Measurements from ENCODE around the gene HAAO.

The HAAO gene

DNA sequence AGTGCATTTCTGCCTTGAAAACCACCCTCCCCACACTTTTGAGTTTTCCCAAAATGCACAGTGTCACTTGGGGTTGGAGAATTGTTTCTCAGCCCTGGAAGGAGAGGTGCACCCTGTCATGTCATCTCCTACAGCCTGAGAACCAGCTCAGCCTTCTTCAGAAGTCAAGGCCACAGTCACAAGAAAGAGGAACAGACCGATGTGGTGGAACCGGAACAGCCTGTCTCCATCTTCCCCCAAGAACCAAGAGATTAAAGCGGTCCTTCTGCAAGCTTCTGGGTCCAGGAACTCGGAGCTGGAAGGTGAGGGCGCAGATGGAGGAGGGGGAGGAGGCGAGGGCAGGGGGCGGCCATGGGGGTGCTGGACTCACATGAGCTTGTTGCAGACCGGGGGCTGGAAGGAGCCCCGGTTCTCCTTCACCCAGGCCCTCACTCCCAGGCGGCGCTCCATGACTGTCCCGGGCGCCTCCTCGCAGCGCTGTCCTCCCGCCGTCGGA is 248 bp downstream of the HAAO start:
- DNase-seq, result no peak

DNA sequence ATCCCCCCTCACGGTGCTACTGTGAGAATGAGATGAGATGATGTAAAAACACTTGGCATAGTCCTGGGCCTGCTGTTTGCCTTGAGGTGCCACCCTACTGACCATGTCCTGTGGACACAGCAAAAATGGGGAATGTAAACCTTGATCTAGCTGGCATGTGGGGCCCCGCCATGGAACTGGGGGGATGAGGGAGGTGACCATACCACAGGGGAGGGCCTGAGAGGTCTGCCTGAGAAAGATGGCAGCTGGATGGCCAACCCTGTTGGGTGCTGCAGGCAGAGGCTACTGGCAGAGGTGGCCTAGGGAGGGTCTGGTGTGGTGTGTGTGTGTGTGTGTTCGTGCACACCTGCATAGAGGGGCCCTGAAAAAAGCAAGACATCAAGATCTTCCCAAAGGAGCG is 777 bp downstream of the HAAO start:
- no peak for DNase-seq

DNA sequence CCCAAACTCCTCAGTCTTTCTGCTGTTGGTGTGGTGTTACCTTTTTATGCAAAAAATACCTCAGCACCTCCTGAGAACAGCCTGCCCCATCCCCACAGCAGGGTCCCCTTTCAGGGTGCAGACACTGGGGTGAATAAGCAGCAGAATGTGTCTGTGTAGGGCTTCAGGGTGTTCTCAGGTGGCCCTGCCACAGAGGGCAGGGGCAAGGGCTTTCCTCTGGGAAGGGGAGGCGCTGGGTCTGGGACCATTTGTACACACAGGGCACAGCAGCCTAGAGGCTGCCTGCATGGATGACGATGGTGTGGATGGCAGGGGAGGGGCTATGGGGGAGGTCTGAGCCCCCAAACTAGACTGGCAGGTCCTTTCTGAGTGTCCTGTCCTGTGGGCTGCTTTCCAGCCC is 2.6 kb downstream of the HAAO start:
- DNase-seq, result no peak

DNA sequence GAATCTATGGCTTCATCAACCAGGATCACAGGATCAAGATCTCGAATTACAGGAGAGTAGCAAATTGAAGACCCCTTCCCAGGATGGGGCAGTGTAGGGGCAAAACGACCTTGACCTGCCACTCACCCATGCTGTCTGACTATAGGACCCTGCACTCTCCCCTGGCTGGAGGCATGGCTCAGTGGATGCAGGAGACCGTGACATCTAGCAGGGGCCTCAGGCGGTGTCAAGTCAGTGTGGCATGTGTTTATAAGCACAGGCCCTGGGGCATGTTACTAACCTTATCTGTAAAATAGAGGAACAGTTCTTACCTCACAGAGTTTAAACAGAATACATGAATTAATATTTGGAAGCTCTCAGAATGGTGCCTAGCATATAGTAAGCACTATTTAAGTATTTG is 3.5 kb downstream of the HAAO start:
- DNase-seq, result no peak

DNA sequence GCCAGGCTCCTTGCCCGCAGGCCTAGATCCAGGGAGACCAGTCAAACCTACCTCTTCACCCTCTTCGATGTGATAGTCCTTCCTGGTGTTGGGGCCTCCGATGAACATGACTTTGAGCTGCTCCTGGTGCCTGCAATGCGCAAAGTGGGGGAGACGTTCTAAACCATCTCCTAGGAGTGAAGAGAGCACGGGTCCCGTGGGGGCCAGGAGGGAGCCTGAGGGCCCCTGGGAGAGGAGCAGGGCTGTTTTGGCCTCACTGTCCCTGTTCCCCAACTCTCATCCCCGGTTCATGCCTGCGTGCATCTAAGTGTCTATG is 3.9 kb downstream of the HAAO start:
- no peak for DNase-seq

DNA sequence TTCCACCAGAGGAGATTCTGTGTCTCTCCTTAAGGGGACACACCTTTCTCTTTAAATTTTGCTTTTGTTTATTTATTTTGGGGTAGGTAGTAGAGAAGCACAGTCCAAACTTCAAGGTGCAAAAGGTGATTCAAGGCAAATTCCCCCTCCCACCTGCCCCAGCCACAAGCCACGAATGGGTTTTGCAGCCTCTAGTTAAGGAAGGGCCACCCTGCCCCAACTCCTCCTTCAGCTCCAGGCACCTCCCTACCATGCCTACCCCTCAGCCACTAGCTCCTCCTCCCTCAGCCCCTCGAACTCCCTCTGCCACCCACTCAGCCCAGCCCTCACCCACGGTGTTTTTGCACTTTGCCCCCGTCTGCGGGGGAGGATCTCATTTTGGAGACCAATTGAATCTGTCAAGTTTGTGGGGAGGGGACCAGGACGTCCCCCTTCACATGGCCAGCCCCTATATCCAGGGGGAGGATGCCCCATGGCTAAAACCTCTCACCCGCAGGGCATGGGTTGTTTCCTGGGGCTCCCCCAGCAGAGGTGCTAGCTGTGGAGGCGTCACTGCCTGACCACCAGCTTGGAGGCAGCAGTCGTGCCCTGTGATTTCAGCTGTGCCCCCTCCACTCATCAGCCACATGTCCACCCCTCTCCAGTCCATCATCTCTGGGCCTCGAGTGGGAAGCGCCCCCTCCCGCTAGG is 4.5 kb downstream of the HAAO start:
- DNase-seq, result no peak

DNA sequence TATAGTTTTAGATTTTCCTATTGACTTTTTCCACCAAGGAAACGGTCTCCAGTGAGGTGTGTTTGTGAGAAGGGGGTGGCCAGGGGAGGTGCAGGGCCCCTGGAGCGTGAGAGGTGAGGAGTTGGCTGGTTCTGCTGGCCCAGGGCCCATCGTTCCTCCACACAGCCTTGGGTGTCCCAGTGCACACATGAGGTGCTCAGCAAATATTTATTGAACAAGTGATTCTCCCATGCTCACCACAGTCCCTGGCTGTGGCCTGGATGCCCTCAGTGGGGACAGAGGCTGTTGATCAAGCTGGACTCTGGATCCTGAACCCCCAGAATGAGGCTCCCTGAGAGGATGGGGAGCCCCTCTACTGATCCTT is 5.0 kb downstream of the HAAO start:
- no peak for DNase-seq

DNA sequence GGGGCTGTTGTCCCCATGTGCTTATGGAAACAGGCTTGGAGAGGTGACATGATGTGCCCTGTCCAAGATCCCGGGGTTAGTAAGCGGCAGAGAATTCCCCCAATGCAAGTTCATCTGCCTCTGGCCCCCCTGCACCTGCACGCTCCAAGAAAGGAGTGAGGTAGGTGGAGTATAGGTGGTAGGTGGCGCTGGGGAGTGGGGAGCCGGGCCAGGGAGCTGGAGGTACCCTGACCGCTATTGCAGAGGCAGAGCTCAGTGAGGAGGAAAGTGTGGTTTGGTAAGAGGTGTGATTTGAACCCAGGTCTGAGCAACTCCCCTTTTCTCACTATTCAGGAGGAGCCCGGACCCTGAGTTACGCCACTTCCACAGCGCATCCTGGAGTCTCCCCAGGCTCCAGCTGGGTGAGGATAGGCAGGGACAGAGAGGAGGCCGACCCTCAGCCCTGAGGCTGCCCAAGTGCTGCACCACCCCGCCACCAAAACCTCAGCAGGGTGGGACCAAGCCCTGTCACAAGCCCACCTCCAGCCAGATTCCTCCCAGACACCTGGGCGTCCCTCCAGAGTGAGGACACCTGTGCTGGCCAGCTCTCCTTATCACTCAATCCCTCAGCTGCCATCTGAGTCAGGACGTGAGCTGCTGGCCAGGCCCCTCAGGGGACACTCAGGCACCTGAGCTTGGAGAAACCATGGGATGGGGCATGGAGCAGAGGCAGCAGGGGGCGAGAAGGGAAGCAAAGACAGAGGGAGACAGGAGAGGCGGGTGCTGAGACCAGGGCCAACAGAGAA is 5.6 kb downstream of the HAAO start:
- no peak for DNase-seq

DNA sequence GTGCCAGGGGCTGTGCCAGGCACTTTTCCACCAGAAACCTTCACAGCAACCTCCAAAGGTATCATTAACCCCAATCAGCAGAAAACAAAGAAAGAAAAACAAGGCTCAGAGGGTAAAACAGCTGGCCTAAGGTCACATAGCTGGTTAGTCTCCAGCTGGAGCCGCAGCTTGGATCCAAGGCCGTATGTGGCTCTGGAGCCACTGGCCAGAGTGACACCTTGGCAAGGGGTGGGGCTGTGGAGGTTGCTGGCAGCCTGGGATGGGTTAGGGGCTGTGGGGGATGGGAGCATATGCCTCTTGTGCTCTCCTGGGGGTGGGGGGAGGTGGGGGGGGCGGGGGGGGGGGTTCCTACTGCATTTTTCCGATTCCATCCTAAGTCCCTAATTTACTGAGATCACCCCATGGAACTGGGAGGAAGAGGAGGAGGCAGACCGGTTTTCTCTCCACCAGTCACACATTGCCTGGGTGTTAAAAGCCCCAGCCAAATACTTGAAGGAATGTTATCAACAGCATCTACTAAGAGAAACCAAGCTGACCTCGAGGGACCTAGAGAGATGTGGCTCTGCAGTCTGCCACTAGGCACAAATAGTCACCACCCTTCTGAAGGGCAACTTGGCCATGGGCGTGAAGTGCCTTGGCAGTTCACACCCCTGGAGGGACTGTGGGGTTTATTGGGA is 8.0 kb downstream of the HAAO start:
- no peak for DNase-seq

DNA sequence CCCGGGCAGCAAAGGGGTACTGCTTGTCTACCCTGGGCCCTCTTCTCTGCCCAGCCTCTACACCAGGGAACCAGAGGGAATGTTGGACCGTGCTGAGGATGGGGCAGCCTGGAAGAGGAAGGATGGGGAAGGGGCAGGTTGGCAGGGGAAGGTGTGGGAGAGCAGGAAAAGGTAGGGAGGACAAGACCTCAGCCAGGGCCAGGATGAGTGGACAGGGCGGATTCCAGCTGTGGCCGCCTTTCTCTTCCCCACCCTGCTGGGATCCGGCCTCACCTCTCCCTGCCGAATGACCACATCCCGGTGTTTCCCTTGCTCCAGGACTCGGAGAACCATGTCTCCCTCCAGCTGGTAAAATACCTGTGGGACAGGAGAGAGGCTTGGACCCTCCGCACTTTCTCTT is 8.9 kb downstream of the HAAO start:
- no peak for DNase-seq

DNA sequence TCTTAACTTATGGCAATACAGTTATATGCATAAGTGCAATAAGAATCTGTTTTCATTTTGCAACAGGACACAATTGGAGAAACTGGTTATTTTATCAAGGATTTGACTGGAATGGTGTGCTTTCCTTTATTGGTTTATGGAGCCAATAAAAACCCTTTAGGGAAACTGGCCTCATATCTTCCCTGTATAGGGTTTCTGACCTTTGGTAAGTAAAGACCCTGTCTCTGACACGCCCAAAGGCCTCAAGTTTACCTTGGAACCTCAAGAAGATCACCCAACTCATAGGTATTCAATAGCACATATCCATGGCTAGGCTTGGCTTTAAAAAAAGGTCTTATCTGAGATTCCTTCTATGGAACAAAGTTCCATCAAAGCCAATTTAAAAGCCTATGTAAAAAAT is 11.2 kb downstream of the HAAO start:
- no peak for DNase-seq

DNA sequence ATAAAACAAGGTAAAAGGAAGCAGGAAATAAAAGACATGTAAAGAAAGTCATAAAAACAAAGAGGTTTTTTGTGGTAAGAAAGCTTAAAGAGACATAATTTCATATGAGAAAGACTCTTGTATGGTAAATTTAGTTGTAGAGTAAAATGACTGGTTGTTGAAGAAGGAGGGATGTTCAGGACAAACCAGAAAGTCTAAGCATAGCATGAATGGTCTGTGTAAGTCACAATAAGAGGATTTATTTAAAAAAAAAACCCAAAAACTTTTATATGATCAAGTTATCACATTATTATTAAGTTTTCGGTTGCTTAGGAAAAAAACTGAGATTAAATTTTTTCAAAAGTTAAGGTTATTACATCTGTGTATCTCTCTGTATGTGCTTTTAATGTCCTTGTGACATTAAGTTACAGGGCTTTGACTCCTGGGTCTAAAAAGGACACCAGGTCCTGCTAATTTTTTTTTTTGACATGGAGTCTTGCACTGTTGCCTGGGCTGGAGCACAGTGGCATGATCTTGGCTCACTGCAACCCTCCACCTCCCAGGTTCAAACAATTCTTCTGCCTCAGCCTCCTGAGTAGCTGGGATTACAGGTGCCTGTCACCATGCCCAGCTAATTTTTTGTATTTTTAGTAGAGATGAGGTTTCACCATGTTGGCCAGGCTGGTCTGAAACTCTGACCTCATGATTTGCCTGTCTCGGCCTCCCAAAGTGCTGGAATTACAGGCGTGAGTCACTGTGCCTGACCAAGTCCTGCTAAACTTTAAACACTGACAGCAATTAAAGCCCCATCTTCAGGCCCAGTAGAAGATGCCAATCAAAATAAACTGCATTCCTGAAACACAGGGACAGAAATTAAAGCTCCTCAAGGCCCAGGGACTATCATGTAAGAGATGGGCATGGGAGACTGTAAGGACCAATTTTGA is 14.2 kb downstream of the HAAO start:
- no peak for DNase-seq

DNA sequence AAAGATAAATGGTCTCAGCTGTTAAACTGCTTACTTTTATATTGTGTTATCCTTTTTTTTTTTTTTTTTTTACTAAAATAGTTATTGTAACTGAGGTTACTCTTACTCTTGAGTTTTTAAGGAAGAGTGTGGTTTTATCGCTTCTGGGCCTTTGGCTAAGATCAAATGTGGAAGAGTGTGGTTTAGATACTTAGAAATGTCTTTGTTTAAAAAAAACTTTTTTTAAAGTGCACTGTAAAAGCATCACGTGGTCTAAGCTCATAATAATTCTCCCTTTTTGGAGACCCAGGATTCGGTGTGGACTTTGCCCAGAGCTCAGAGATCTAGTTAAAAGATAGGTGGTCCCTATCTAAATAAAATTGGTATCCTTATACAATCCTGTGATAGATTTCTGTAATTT is 16.6 kb downstream of the HAAO start:
- no peak for DNase-seq

DNA sequence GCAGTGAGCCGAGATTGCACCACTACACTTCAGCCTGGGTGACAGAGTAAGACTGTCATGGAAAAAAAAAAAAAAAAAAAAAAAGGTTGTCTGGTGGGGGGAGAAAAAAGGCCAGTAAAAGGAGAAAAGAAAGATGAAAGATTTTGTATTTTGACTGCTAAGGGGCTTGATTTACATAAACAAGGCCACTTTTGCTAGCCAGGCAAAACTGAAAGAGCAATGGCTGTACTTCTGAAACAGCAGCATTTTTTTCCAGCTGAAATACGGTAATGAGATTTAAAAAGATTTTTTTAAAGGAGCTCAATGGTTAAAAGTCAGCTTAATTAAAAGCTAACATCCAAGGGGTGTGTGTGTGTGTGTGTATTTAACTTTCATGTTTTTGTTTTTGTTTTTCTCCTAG is 17.2 kb downstream of the HAAO start:
- no peak for DNase-seq

DNA sequence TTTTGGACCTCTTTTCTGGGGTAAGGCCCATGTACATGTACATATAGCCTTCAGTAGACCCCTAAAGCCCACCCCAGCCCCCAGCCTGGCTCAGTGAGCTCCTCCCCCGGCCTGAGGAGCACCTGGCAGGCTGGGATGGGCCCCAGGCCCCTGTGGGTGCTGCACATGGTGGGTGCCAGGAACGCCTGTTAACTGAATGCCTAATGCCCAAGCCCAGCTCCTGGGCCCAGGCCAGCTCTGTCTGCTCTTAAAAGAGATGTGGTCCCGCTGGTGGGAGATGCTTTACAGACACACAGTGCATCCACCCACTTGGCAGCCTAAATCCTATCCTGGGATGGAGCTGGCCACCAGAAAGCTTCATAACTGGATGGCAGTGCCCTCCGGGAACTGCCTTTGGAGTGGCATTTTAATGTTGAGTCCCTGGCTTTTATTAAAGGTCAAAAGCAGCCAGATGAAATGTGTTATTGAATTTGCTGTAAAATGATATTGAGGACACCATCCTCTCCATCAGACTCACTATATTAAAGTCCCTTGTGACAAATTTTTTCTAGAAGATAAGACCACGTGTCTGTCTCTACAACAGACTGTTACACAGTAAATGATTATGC is 20.7 kb downstream of the HAAO start:
- DNase-seq, result no peak

DNA sequence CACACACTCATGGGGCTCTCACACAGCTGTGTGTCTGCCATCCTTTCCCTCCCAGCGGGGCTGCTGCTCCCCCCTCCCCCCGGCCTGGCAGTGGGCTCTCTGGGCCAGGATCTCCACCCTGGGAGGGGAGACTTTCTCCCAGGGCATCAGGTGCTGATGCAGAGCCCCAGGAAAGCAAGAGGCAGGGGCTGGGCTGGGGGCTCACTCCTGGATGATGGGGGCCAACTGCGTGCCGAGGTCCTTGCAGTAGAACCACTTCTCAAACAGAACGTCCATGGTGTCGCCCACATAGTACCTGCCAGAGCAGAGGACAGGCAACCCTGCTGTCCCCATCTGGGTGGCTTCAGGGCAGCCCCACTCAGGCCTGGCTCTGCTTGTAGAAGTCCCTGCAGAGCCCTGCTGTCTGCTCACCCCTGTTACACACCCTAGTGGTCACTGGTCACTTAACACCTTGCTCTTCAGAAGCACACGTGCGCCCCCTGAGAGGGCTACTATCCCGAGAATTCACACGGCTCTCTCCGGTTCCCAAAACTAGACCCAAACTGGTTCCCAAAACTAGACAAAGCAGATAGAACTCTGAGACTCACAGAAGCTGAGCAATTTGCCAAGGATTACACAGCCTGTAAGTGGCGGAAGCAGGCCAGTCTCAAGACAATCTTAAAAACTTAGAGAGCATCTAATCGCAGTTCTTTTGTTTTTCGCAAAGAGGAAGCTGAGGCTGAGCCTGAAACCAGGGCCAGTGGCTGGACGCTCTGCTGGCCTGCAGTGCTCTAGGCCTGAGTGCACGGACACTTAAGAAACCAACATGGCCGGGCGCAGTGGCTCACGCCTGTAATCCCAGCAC is 21.9 kb downstream of the HAAO start:
- no peak for DNase-seq

DNA sequence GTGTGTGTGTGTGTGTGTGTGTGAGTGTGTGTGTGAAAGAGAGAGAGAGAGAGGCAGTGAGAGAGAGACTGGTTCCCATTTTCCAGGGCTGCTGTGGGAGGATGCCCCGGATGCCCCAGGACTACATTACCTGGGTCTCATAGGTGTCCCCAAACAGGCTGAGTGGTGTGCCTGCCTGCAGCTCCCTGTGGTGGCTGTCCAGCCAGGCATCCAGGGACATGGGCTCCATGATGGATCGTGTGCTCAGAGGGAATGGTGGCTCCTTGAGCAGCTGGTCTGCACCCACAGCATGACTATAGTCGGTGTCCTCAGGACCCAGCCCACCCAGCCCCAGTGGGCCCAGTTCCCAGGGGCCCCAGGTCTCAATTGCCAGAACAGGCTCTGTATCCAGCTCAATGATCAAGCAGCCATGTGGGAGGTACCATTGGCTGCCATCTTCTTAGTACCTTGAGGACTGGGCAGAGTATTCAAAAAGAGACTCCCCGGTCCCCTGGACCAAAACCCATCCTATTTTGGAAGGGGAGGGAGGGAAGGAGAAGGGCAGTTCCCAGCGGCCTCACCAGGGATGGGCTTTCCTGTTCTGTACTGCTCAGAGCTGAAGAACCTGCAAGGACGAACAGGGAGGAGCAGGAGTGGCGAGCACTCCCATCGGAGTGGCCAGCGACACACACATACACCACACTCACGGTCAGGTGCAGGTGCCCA is 22.6 kb downstream of the HAAO start:
- no peak for DNase-seq

DNA sequence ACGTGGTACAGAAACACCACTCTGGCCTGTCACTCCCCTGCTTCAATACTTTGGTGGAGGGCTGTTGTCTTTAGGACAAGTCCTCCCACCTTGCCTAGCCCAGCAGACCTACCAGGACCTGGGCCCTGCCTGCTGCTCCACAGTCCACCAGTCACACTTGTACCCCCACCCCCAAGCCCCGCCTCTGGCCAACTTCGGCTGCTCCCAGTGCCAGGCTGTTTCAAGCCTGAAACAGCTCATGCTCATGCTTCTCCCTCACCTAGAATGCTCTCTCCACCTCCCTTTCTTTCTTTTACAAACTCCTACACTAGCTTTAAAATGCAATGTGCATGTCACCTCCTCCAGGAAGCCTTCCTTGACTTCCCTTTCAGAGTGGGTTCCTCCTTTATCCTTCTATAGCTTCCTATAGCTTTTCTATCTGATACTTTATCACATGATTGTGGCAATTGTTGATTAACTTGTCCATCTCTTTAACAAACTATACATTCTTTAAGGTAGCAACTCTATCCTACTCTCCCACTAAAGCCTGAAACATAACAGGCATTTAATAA is 23.6 kb downstream of the HAAO start:
- DNase-seq, result no peak

DNA sequence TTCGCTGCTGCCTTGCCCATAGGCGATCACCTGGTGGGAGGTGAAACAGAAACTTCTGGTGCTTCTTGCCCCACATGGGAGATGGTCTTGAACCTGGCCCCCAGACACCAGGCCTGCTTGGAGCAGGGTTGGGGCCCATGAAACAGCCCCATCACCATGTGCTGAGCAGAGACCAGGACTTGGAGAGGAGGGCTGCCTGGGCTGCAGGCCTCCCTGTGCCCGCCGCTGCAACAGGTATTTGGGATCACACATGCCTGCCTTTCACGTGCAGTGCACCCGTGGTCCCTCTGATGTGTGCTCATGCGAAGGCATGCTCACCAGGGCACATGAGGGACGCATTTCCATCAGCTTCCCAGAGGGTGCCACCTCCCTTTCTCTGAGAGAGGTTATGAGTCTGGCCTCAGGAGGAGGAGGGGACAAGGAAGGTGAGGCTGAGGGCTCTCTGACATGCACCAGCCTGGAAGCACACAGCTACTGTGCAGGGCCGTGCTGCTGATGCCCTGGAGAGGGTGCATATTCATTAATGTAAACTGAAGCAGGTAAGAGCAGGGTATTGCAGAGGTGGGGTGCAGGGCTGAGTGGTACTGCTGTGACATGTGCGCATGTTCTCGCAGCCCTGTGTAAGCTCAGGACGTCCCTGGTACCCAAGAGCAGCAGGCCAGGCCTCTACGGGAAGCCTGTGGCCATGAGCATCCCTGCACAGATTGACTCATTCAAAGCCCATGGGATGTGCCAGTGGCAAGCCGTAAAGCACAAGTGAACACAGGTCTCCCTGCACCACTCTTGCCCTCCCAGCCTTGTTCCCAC is 24.3 kb downstream of the HAAO start:
- DNase-seq, result no peak

Data from stimulated activated CD4-positive, alpha-beta T cell treated with anti-CD3 and anti-CD28 coated beads, Interleukin-12 subunit alpha, Interleukin-12 subunit beta, amount 100 ng/mL, for 4 hours (primary cell).